AG09319 (cell line): ENCODE data around the gene STAMBPL1.

Source experiments
- DNase-seq: peaks from one replicate; pipeline ENCODE4 v3.0.0-alpha.2; 2010; ENCODE audit warnings: low read depth; ENCODE audit errors: extremely low read depth
- TF ChIP-seq, protein P1 (sequence below): IDR thresholded peaks from 2 replicates; pipeline ENCODE4 v1.5.1; 2011; ENCODE audit warnings: low read depth, mild to moderate bottlenecking, inconsistent platforms, low read length, moderate library complexity

STAMBPL1 gene

DNA sequence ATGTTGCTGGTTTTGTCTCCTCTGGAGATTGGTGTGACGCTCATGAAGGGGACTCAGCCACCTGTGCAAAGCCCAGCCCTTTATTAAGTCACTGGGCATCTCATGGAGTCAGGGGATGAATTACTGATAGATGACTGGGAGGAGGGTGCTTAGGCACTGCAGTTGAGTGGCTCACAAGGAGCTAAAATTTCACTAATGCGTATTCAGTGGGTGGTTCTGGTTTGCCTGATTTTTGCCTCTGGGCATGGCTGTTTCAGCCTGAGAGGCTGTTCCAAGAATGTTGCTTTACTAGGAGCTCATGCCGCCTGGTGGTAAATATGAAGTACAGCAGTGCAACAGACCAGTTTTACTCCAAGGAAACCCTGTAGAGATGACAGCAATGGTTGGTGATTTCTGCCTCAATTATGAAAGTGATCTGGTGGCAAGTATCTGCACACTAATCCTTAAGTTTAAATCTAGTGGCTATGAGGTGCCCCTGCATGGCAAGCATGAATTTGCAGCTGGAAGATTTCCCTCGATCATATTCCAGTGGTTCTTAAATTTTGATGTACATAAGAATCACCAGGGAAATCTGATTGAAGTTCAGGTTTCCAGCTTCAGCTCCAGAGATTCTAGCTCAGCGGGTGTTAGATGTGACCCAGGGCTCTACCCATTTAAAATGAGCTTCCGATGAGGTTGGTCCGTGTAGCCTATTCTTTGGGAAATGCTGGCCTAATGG lies 52.7 kb downstream of the STAMBPL1 start:
- TF ChIP-seq, protein P1, sequence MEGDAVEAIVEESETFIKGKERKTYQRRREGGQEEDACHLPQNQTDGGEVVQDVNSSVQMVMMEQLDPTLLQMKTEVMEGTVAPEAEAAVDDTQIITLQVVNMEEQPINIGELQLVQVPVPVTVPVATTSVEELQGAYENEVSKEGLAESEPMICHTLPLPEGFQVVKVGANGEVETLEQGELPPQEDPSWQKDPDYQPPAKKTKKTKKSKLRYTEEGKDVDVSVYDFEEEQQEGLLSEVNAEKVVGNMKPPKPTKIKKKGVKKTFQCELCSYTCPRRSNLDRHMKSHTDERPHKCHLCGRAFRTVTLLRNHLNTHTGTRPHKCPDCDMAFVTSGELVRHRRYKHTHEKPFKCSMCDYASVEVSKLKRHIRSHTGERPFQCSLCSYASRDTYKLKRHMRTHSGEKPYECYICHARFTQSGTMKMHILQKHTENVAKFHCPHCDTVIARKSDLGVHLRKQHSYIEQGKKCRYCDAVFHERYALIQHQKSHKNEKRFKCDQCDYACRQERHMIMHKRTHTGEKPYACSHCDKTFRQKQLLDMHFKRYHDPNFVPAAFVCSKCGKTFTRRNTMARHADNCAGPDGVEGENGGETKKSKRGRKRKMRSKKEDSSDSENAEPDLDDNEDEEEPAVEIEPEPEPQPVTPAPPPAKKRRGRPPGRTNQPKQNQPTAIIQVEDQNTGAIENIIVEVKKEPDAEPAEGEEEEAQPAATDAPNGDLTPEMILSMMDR: peak; percentile 96
- DNase-seq: peak; percentile 88

DNA sequence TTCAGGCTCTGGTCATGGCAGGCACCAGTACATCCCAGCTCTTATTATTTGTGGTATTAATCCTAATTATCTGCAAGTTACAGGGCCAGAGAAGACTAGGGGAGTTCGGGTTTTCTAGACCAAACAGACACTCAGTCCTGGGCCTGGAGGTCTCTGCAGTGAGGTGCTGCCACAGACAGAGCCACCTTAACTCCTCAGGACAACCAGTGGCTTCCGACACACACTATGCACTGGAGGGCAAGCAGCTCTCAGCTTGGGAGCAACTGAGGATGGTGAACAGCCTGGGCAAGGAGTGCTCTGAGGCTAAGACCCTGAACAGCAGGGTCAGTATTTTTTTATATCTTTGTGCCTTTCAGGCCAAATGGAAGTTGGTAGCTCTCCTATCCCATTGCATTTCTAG lies 53.5 kb downstream of the STAMBPL1 start:
- no peak for DNase-seq
- TF ChIP-seq, protein P1: no peak

DNA sequence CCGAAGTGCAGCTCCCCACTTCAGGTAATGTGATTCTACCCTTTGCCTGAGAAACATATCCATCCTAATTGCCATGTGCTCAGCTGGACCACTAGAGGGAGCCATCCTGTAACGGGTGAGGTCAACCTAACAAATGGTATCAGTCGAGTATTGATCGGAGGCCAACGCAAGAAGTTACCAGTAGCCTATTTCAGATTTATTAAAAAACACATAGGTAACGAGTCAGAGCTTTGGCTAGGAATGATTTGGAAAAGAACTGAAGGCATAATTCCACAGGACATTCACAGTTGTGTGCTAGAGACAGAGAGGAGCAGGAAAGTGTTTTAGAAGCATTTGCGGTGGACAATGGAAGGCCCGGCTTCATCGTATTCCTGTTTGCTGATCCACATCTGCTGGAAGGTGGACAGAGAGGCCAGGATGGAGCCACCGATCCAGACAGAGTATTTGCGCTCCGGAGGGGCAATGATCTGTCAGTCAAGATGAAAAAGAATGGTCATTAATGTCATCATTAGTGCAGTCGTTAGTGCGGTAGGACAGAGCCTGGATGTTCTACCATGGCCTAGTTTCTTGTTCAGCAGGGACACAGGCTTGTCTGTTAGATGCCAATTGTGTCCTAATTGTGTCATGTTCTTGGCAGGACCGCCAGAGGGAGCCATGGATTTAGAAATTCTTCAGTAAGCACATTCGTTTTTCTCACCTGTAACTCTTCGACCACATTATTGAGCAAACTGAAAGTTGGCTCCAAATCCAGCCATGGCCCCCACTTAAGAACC lies 55.0 kb downstream of the STAMBPL1 start:
- DNase-seq: peak; percentile 66
- TF ChIP-seq, protein P1: peak; percentile 90

DNA sequence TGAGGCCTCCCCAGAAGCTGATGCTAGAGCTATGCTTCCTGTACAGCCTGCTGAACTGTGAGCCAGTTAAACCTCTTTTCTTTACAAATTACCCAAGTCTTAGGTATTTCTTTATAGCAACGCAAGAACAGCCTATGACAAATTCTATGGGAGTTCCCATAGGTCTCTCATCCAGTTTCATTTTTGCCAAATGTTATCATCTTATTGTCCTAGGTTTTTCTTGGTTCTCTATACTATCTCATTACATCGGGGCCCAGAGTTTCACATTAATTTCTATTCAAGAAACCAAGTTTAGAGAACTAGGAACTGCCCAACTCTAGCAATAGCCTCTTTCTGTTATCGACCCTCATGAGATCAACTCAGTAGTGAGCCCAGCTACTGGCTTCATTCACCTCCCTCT lies 56.6 kb downstream of the STAMBPL1 start:
- DNase-seq: no peak
- TF ChIP-seq, protein P1: no peak

DNA sequence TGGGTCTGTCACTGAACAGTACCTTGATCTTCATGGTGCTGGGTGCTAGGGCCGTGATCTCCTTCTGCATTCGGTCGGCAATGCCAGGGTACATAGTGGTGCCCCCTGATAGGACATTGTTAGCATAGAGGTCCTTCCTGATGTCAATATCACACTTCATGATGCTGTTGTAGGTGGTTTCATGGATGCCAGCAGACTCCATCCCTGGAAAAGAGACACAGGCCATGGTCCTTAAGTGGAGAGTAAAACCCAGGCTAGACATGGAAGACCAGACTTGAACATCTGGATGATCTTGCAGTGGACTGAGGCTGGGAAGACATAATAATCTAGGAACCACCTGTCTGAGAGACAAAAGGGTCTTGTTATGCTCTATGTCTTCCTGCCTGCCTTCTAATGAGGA lies 58.0 kb downstream of the STAMBPL1 start:
- TF ChIP-seq, protein P1: no peak
- no peak for DNase-seq

DNA sequence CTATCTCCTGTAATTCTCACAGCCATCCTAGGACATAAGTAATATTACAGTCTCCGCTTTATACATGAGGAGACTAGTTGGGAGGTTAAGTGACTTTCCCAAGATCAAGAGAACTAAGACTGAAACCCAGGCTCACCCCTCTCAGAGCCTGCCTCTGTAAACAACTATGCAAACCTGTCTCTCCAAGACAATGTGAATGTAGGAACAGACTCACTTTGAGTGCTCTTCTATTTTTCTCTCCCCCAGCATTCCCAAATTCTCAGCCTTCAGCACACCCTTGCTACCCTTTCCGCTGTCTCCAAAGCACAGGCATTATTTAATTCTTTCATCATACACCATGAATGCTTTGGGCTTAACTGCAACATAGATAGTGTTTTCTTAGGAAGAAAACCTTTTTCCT lies 58.9 kb downstream of the STAMBPL1 start:
- no peak for DNase-seq
- TF ChIP-seq, protein P1: no peak

DNA sequence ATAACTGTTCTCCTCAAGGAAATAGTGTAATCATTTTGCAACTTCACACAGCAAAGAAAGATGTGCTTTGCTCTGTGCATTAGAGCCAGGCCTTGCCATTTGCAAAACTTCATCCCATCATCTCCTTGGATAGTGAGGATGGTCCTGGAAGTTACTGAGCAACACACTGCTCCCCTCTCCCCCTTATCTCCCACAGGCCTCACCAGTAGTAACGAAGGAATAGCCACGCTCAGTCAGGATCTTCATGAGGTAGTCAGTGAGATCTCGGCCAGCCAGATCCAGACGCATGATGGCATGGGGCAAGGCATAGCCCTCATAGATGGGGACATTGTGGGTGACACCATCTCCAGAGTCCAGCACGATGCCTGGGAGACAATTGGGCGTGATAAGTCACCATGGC lies 61.0 kb downstream of the STAMBPL1 start:
- TF ChIP-seq, protein P1: no peak

More for the DNA sequence above, 61.0 kb downstream of the STAMBPL1 start:
- no peak for DNase-seq
